HepG2 (cell line): Measurements from ENCODE around the gene PDLIM5. TPM values are rescaled to one million over a fixed set of nuclear protein-coding genes. Genes with fewer than 3 reads are reported as not detected.

Experiments
- ATAC-seq: fragments of 200-7000 bp; cut with Tn5 transposase; 3 replicates; pipeline ENCODE4 v1.9.1; 2020; ENCODE audit warnings: mild to moderate bottlenecking, moderate library complexity
- Bru-seq: library from RNA; stranded (reverse); fragments of 400-500 nt; gene quantifications from one replicate; lab custom pipeline; 2021; lab: Mats Ljungman, UMichigan
- BruChase-seq, 2 experiments: library from RNA; stranded (reverse); fragments of 400-500 nt; gene quantifications; one replicate each; lab custom pipeline; 2021; lab: Mats Ljungman, UMichigan
- BruUV-seq: library from RNA; stranded (reverse); fragments of 400-500 nt; replicated peaks from 2 replicates; lab custom pipeline; 2021; lab: Mats Ljungman, UMichigan
- CTCF ChIA-PET: fragments of 300-600 bp; formaldehyde crosslinking; extraction: SDS; loops from one replicate; lab custom pipeline; 2021; ENCODE audit warnings: low total read pairs, inconsistent platforms, low intra/inter-chr PET ratio; lab: Yijun Ruan, JAX
- POLR2A ChIA-PET: fragments of 350-600 bp; sonication (Branson Sonifier 250); formaldehyde crosslinking; loops from one replicate; lab custom pipeline; 2020; ENCODE audit warnings: antibody characterized with exemption, inconsistent platforms; lab: Yijun Ruan, JAX
- DNase-seq: peaks from one replicate; pipeline ENCODE4 v3.0.0-alpha.2; 2015; ENCODE audit warnings: low spot score
- FAIRE-seq: peaks from 3 replicates; lab custom pipeline; 2011; peaks lifted over from hg19 to GRCh38; lab: Jason Lieb, UNC
- H2AFZ ChIP-seq: one replicate; pipeline ENCODE4 v1.6.1; 2011; ENCODE audit warnings: low read length, inconsistent platforms
- H3K27ac ChIP-seq: fragments of 300-600 bp; 3 replicates; pipeline ENCODE4 v1.8.0; 2011; ENCODE audit warnings: mixed run types, mild to moderate bottlenecking, mixed read lengths, low read length, inconsistent platforms; ENCODE audit not compliant: insufficient read depth; ENCODE audit errors: extremely low read length
- H3K27me3 ChIP-seq, 2 experiments: fragments of 200-600 bp in 1 of 2; 2 replicates in 1 of 2; 3 replicates in 1 of 2; pipeline versions ENCODE4 v1.6.0 to v1.8.0; 2011; ENCODE audit warnings: low read length in 2 of 2, mild to moderate bottlenecking in 2 of 2, moderate library complexity in 2 of 2, inconsistent platforms in 1 of 2; ENCODE audit not compliant: insufficient read depth in 2 of 2, control insufficient read depth in 1 of 2
- H3K36me3 ChIP-seq, 2 experiments: fragments of 200-600 bp in 1 of 2; replicated peaks in 1 of 2; 2 replicates in 1 of 2; 3 replicates in 1 of 2; pipeline versions ENCODE4 v1.5.1 to v1.8.0; 2011; ENCODE audit warnings: low read length in 2 of 2, inconsistent platforms in 1 of 2; ENCODE audit not compliant: insufficient read depth in 2 of 2, control insufficient read depth in 1 of 2
- H3K4me1 ChIP-seq: 2 replicates; pipeline ENCODE4 v1.5.1; 2012; ENCODE audit warnings: low read length, inconsistent platforms; ENCODE audit not compliant: insufficient read depth
- H3K4me2 ChIP-seq: 2 replicates; pipeline ENCODE4 v1.6.0; 2011; ENCODE audit warnings: low read depth, low read length, inconsistent platforms
- H3K4me3 ChIP-seq, 3 experiments: fragments of 200-600 bp in 1 of 3; sonication (generic), shearing (Covaris generic) in 1 of 3; replicated peaks in 1 of 3; 2 replicates each; pipeline ENCODE4 v1.5.1; 2011 to 2016; ENCODE audit warnings: low read length in 3 of 3, inconsistent platforms in 2 of 3, low read depth in 2 of 3, mild to moderate bottlenecking in 2 of 3, control low read depth in 1 of 3, mixed read lengths in 1 of 3; ENCODE audit not compliant: insufficient read depth in 1 of 3
- H3K79me2 ChIP-seq: one replicate; pipeline ENCODE4 v1.6.1; 2011; ENCODE audit warnings: low read length, inconsistent platforms; ENCODE audit not compliant: insufficient read depth
- H3K9ac ChIP-seq: 2 replicates; pipeline ENCODE4 v1.6.0; 2011; ENCODE audit warnings: mild to moderate bottlenecking, low read depth, low read length, inconsistent platforms; ENCODE audit not compliant: insufficient read depth
- H3K9me3 ChIP-seq: 2 replicates; pipeline ENCODE4 v1.5.1; 2012; ENCODE audit warnings: mild to moderate bottlenecking, low read length
- H4K20me1 ChIP-seq: 2 replicates; pipeline ENCODE4 v1.6.0; 2011; ENCODE audit warnings: inconsistent platforms, mild to moderate bottlenecking, low read length, moderate library complexity; ENCODE audit not compliant: insufficient read depth
- AGO1 ChIP-seq: fragments of 200-400 bp; formaldehyde crosslinking; IDR thresholded peaks from 2 replicates; pipeline ENCODE4 v1.6.1; 2017; ENCODE audit warnings: mild to moderate bottlenecking, low read depth, low read length, moderate library complexity; ENCODE audit not compliant: poor library complexity, severe bottlenecking
- ATAD3A ChIP-seq: sonication (generic); formaldehyde crosslinking; IDR thresholded peaks from 2 replicates; pipeline ENCODE4 v1.4.0; 2020; ENCODE audit warnings: missing genetic modification reagents
- ELF4 ChIP-seq: sonication (generic); formaldehyde crosslinking; IDR thresholded peaks from 2 replicates; pipeline ENCODE4 v1.5.0; 2020; ENCODE audit warnings: missing genetic modification reagents, mild to moderate bottlenecking, moderate library complexity, borderline replicate concordance
- FOXA1 ChIP-seq, 2 experiments: fragments of 450-650 bp in 1 of 2; sonication (generic) in 1 of 2; formaldehyde crosslinking in 1 of 2; IDR thresholded peaks; 2 replicates each; pipeline versions ENCODE4 v1.4.0 to v1.6.1; 2016 to 2020; ENCODE audit warnings: missing genetic modification reagents in 1 of 2
- POLR2AphosphoS2 ChIP-seq: IDR thresholded peaks from 2 replicates; pipeline ENCODE4 v1.6.1; 2011; ENCODE audit warnings: low read depth, low read length, improper control_type of control experiment
- TARDBP ChIP-seq: sonication (generic); formaldehyde crosslinking; IDR thresholded peaks from 2 replicates; pipeline ENCODE4 v1.8.0; 2022; ENCODE audit warnings: mild to moderate bottlenecking, missing genetic modification reagents
- ZBTB1 ChIP-seq: sonication (generic); formaldehyde crosslinking; IDR thresholded peaks from 2 replicates; pipeline ENCODE4 v1.4.0; 2020; ENCODE audit warnings: missing genetic modification reagents, borderline replicate concordance
- WGBS: methylation state at CpG from one replicate; pipeline ENCODE4 v1.1.6; 2017; ENCODE audit warnings: low lambda C conversion rate; 5-methylcytosine and 5-hydroxymethylcytosine counted together
- in situ Hi-C: cut with HindIII; loops from 2 replicates; pipeline ENCODE4 v1.10.0; 2017; ENCODE audit warnings: low pct_unique_long_range_greater_than_20kb; ENCODE audit not compliant: extremely low pct_ligation_motif_present
- intact Hi-C: fragments of 100-400 bp; cut with micrococcal nuclease; formaldehyde crosslinking; loops from one replicate; pipeline ENCODE4 v1.10.0; 2022; ENCODE audit not compliant: unreplicated experiment
- long read RNA-seq, 2 experiments: library from RNA in 1 of 2; library from polyadenylated mRNA in 1 of 2; stranded (forward) in 1 of 2; unstranded in 1 of 2; transcript quantifications; one replicate each; pipeline ENCODE4 v2.0.0, GENCODE V29; 2019 to 2022
- polyA minus RNA-seq, 3 experiments: library from RNA; depleted of rRNA, polyadenylated mRNA; stranded (reverse); fragments of >200 nt; gene quantifications; 2 replicates each; pipeline ENCODE4 v1.2.3, GENCODE V29; 2011; ENCODE audit warnings: low replicate concordance in 1 of 3
- polyA plus RNA-seq, 8 experiments: library from polyadenylated mRNA; depleted of rRNA in 3 of 8; stranded (reverse) in 7 of 8; unstranded in 1 of 8; fragments of >200 nt; fragmentation: Illumina TruSeq in 4 of 8; extraction: Trizol in 4 of 8; gene quantifications; 2 replicates each; pipeline versions ENCODE4 v1.2.1 to v1.2.3, GENCODE V29; 2011 to 2016; ENCODE audit warnings: low read depth in 4 of 8, missing spikeins in 1 of 8, mixed read lengths in 1 of 8; ENCODE audit not compliant: insufficient read depth in 1 of 8
- total RNA-seq, 5 experiments: library from RNA; depleted of rRNA; stranded (reverse); fragments of >200 nt; fragmentation: Illumina TruSeq; extraction: Trizol; gene quantifications; 2 replicates each; pipeline ENCODE4 v1.2.3, GENCODE V29; 2016; ENCODE audit warnings: low read depth in 1 of 5
- TF ChIP-seq, protein P1 (sequence below): sonication (generic); formaldehyde crosslinking; IDR thresholded peaks from 2 replicates; pipeline ENCODE4 v1.5.0; 2020; ENCODE audit warnings: missing genetic modification reagents, mild to moderate bottlenecking, borderline replicate concordance
- TF ChIP-seq, protein P2 (sequence below): sonication (generic); formaldehyde crosslinking; IDR thresholded peaks from 2 replicates; pipeline ENCODE4 v1.4.0; 2020; ENCODE audit warnings: missing genetic modification reagents, borderline replicate concordance

Gene PDLIM5, protein sequence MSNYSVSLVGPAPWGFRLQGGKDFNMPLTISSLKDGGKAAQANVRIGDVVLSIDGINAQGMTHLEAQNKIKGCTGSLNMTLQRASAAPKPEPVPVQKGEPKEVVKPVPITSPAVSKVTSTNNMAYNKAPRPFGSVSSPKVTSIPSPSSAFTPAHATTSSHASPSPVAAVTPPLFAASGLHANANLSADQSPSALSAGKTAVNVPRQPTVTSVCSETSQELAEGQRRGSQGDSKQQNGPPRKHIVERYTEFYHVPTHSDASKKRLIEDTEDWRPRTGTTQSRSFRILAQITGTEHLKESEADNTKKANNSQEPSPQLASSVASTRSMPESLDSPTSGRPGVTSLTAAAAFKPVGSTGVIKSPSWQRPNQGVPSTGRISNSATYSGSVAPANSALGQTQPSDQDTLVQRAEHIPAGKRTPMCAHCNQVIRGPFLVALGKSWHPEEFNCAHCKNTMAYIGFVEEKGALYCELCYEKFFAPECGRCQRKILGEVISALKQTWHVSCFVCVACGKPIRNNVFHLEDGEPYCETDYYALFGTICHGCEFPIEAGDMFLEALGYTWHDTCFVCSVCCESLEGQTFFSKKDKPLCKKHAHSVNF
- 52.8 and 70.2 TPM in 2 replicates for total RNA-seq (2016; rRNA removed; fragmentation: Illumina TruSeq; extraction: Trizol)
- total RNA-seq (2016; cell fraction: cytosol; rRNA removed; fragmentation: Illumina TruSeq; extraction: Trizol; ENCODE audit: low read depth) = 11.2 and 14.5 TPM in 2 replicates
- 52.2 and 54.1 TPM in 2 replicates for total RNA-seq (2016; cell fraction: insoluble cytoplasmic fraction; rRNA removed; fragmentation: Illumina TruSeq; extraction: Trizol)
- 17.9 and 18.7 TPM in 2 replicates for total RNA-seq (2016; cell fraction: membrane; rRNA removed; fragmentation: Illumina TruSeq; extraction: Trizol)
- 88.4 and 102 TPM in 2 replicates for total RNA-seq (2016; cell fraction: nucleus; rRNA removed; fragmentation: Illumina TruSeq; extraction: Trizol)
- 107 and 119 TPM in 2 replicates for polyA plus RNA-seq (2011; rRNA removed)
- 76.4 TPM in 2 replicates for polyA plus RNA-seq (2011; cell fraction: cytosol; rRNA removed)
- 70.2 and 73.2 TPM in 2 replicates for polyA plus RNA-seq (2011; cell fraction: nucleus; rRNA removed)
- polyA plus RNA-seq (2012) = 49.7 and 51.7 TPM in 2 replicates
- polyA plus RNA-seq (2016; cell fraction: cytosol; fragmentation: Illumina TruSeq; extraction: Trizol; ENCODE audit: low read depth) = 3.8 and 5.4 TPM in 2 replicates
- polyA plus RNA-seq (2016; cell fraction: insoluble cytoplasmic fraction; fragmentation: Illumina TruSeq; extraction: Trizol; ENCODE audit: low read depth) = 43.1 and 47.2 TPM in 2 replicates
- polyA plus RNA-seq (2016; cell fraction: membrane; fragmentation: Illumina TruSeq; extraction: Trizol; ENCODE audit: low read depth) = 10.0 and 10.3 TPM in 2 replicates
- polyA plus RNA-seq (2016; cell fraction: nucleus; fragmentation: Illumina TruSeq; extraction: Trizol; ENCODE audit: insufficient read depth, low read depth) = 37.0 and 39.1 TPM in 2 replicates
- polyA minus RNA-seq (2011; rRNA and poly(A)+ RNA removed; ENCODE audit: low replicate concordance) = 133 and 288 TPM in 2 replicates
- 49.8 and 79.5 TPM in 2 replicates for polyA minus RNA-seq (2011; cell fraction: cytosol; rRNA and poly(A)+ RNA removed)
- 358 and 434 TPM in 2 replicates for polyA minus RNA-seq (2011; cell fraction: nucleus; rRNA and poly(A)+ RNA removed)
- percentile 89 among the genes with signal in this experiment for Bru-seq, nascent RNA
- BruChase-seq, experiment 1, labeled RNA remaining after a 6-hour chase = percentile 80 among the genes with signal in this experiment
- percentile 75 among the genes with signal in this experiment for BruChase-seq, experiment 2, labeled RNA remaining after a 2-hour chase
- long read RNA-seq, experiment 1, full-length matches to known transcripts = 23 of 36 reads
- long read RNA-seq, experiment 1, partial matches to known transcripts = 5 of 36 reads
- long read RNA-seq, experiment 1, other reads (novel, unspliced or antisense) = 8 of 36 reads
- long read RNA-seq, experiment 2, full-length matches to known transcripts = 6 of 106 reads
- long read RNA-seq, experiment 2, partial matches to known transcripts = 5 of 106 reads
- long read RNA-seq, experiment 2, other reads (novel, unspliced or antisense) = 95 of 106 reads

DNA sequence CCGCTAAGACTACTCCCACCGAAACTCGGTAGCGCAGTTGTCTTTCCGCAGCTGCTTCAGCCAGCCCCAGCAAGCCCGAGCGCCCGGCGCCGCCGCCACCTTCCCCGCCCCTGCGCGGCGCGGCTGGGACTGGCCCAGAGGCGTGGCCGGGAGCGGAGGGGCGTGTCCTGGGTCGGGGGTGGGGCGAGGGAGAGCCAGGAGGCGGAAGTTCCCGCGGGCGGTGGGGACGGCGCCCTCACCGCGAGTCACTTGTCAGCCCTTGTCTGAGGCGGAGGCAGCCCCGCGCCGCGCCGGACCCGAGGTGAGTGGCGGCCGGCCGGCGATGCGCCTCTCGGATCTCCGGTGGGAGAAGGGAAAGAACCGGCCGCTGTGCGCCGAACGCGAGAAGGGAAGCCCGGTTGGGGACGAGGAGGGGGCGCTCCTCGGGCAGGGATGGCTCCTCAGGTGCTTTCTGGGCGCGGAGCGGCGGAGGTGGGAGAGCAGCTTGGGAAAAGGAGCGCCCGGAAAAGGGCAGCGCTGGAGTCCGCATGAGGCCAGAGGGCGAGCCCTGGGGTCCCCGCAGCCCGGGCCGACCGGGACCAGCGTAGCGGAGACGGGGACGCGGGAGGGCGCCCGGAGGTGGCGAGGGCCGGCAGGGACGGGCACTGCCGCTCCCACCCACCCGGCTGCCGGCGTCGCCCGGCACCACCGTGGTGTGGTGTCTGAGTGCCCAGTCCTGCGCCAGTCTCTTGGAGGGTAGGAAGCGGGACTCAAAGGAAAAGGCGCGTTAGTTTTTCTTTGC is at the start of gene PDLIM5:
TSS of gene PDLIM5 (plus strand) at position 248 of the 781 bp plus-strand sequence. CDS start 3,347 bp downstream, outside the sequence.
- CTCF ChIA-PET = no interaction called here
- no peak for FAIRE-seq
- intact Hi-C loops (loop anchor here (2.0 to 5.0 kb wide), 5 partner anchors 21 to 110 kb away; no protein-coding TSS in a partner anchor), in situ Hi-C loops (loop anchor here (5.0 to 10.0 kb wide), 2 partner anchors 45 to 93 kb away; no protein-coding TSS in a partner anchor)
- no peaks in the 10 kb centered on the region; a peak in 1 of 5 replicates for H3K27me3 ChIP-seq
- POLR2A ChIA-PET = interaction anchor here (0.6 to 5.2 kb wide), 15 partner anchors 8 to 120 kb away, joined by 3 to 94 read pairs (median 5); no protein-coding TSS in a partner anchor
- peak within 1 kb of the TSS; percentile 90 for H3K4me2 ChIP-seq
- H3K27ac ChIP-seq = peak within 1 kb of the TSS; percentile 91
- no peaks in the 10 kb centered on the region for H3K9me3 ChIP-seq
- WGBS = 3% methylated on average over 22 of the region's 88 CpGs
- peak; percentile 89 for ATAC-seq
- H3K9ac ChIP-seq = peak within 1 kb of the TSS; percentile 89
- peak; percentile 80 for DNase-seq
- H4K20me1 ChIP-seq = peaks cover 4% of the 10 kb centered on the region; the same call in 1 of the 2 replicates
- H3K36me3 ChIP-seq = no peaks in the 10 kb centered on the region
- H3K4me3 ChIP-seq = peak within 1 kb of the TSS; percentile 90 to 96 (median 93)
- BruUV-seq = no TSS peak
- H3K79me2 ChIP-seq = peaks cover 49% of the 10 kb centered on the region
- H2AFZ ChIP-seq = peak within 1 kb of the TSS; percentile 93
- H3K4me1 ChIP-seq = peaks cover 63% of the 10 kb centered on the region
- TF ChIP-seq FOXA1 (IDR thresholded peaks at IDR 0.05) (no peak), FOXA1 (CRISPR knock-in tag; IDR thresholded peaks at IDR 0.05) (no peak), TARDBP (CRISPR knock-in tag) (no peak; the same call in 1 of the 2 replicates), ATAD3A (CRISPR knock-in tag) (no peak), POLR2AphosphoS2 (0 out of 2 replicates have a peak, but pooled peaks have one; percentile 41), ZBTB1 (CRISPR knock-in tag) (no peak), AGO1 (peak; percentile 59), ELF4 (0 out of 2 replicates have a peak, but pooled peaks have one; percentile 60)
- TF ChIP-seq, protein P1, sequence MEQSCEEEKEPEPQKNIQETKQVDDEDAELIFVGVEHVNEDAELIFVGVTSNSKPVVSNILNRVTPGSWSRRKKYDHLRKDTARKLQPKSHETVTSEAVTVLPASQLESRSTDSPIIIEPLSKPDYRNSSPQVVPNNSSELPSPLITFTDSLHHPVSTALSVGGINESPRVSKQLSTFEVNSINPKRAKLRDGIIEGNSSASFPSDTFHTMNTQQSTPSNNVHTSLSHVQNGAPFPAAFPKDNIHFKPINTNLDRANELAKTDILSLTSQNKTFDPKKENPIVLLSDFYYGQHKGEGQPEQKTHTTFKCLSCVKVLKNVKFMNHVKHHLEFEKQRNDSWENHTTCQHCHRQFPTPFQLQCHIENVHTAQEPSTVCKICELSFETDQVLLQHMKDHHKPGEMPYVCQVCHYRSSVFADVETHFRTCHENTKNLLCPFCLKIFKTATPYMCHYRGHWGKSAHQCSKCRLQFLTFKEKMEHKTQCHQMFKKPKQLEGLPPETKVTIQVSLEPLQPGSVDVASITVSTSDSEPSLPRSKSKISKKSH (CRISPR knock-in tag) = peak; percentile 86
- TF ChIP-seq, protein P2, sequence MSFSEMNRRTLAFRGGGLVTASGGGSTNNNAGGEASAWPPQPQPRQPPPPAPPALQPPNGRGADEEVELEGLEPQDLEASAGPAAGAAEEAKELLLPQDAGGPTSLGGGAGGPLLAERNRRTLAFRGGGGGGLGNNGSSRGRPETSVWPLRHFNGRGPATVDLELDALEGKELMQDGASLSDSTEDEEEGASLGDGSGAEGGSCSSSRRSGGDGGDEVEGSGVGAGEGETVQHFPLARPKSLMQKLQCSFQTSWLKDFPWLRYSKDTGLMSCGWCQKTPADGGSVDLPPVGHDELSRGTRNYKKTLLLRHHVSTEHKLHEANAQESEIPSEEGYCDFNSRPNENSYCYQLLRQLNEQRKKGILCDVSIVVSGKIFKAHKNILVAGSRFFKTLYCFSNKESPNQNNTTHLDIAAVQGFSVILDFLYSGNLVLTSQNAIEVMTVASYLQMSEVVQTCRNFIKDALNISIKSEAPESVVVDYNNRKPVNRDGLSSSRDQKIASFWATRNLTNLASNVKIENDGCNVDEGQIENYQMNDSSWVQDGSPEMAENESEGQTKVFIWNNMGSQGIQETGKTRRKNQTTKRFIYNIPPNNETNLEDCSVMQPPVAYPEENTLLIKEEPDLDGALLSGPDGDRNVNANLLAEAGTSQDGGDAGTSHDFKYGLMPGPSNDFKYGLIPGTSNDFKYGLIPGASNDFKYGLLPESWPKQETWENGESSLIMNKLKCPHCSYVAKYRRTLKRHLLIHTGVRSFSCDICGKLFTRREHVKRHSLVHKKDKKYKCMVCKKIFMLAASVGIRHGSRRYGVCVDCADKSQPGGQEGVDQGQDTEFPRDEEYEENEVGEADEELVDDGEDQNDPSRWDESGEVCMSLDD (CRISPR knock-in tag) = no peak
